MCF 10A (cell line): ENCODE measurements around the gene RHOJ. TPM values are rescaled to one million over a fixed set of nuclear protein-coding genes. Genes with fewer than 3 reads are reported as not detected.

Experiments
- BruUV-seq: library from RNA; stranded (reverse); fragments of 400-500 nt; replicated peaks from 2 replicates; lab custom pipeline; 2021; lab: Mats Ljungman, UMichigan
- CTCF ChIA-PET: fragments of 300-600 bp; sonication (Branson Sonifier 250); formaldehyde crosslinking; extraction: SDS; loops from one replicate; lab custom pipeline; 2021; ENCODE audit warnings: antibody characterized with exemption, inconsistent platforms; lab: Yijun Ruan, JAX
- POLR2A ChIA-PET: fragments of 300-600, 350-650 bp; sonication (Branson Sonifier 250); formaldehyde crosslinking; extraction: SDS; loops from one replicate; lab custom pipeline; 2020; ENCODE audit warnings: antibody characterized with exemption, inconsistent platforms; lab: Yijun Ruan, JAX
- DNase-seq: peaks from one replicate; pipeline ENCODE4 v3.0.0-alpha.2; 2018; ENCODE audit not compliant: unreplicated experiment
- H3K27ac Mint-ChIP-seq: one replicate; pipeline ENCODE4 v1.8.0; 2022; ENCODE audit warnings: mild to moderate bottlenecking, low read depth, mixed read lengths; ENCODE audit not compliant: unreplicated experiment
- H3K27me3 Mint-ChIP-seq: one replicate; pipeline ENCODE4 v1.8.0; 2022; ENCODE audit warnings: mixed read lengths; ENCODE audit not compliant: insufficient read depth, unreplicated experiment
- H3K36me3 Mint-ChIP-seq: one replicate; pipeline ENCODE4 v1.8.0; 2022; ENCODE audit warnings: mild to moderate bottlenecking, moderate library complexity, mixed read lengths; ENCODE audit not compliant: insufficient read depth, unreplicated experiment
- H3K4me1 Mint-ChIP-seq: one replicate; pipeline ENCODE4 v1.8.0; 2022; ENCODE audit warnings: mixed read lengths; ENCODE audit not compliant: insufficient read depth, unreplicated experiment
- H3K4me3 Mint-ChIP-seq: one replicate; pipeline ENCODE4 v1.8.0; 2022; ENCODE audit warnings: mild to moderate bottlenecking, moderate library complexity, mixed read lengths; ENCODE audit not compliant: unreplicated experiment
- H3K9me3 Mint-ChIP-seq: one replicate; pipeline ENCODE4 v1.8.0; 2022; ENCODE audit warnings: mixed read lengths; ENCODE audit not compliant: unreplicated experiment
- intact Hi-C: fragments of 100-400 bp; cut with micrococcal nuclease; formaldehyde crosslinking; loops from 2 replicates; pipeline ENCODE4 v1.14.1; 2022
- total RNA-seq: library from RNA; stranded (reverse); gene quantifications from 2 replicates; pipeline ENCODE4 v1.2.3, GENCODE V29; 2022
- TF ChIP-seq, protein P1 (sequence below): fragments of 200-600 bp; IDR thresholded peaks from one replicate; pipeline ENCODE4 v1.8.0; 2022; ENCODE audit warnings: antibody characterized with exemption, mild to moderate bottlenecking; ENCODE audit not compliant: unreplicated experiment

Gene RHOJ
- total RNA-seq, 1 experiment from 2014 or later, result not detected

DNA sequence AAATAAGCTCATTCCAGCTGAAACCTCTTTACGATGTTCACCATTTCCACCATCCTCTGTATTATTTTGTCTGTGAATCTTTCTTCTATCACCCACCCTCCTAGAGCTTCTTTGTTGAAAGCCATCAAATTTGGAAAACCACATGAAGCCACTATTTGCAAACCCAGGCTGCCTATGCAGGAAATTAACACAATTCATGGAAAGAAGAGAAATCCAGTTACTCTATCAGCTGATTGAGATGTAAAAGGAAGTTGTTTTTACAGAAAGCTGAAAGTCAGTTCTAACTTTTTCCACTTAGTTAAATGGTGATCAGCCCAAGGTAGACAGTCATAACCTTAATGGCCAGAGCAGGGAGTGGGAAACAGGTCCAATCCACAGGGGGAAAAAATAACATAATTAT is 6.6 kb downstream of the RHOJ start:
- CTCF ChIA-PET, result interaction anchor here (0.6 kb wide), 1 partner anchor 18 kb away, joined by 4 read pairs; no protein-coding TSS in a partner anchor
- H3K27me3 Mint-ChIP-seq, result no peaks in the 10 kb centered on the region
- no peak overlapping the region for H3K27ac Mint-ChIP-seq
- H3K4me1 Mint-ChIP-seq, result no peaks in the 10 kb centered on the region
- no peaks in the 10 kb centered on the region for H3K36me3 Mint-ChIP-seq
- no TSS peak for BruUV-seq
- no peaks in the 10 kb centered on the region for H3K9me3 Mint-ChIP-seq
- no peak for DNase-seq
- POLR2A ChIA-PET, result interaction anchor here (0.7 kb wide), 1 partner anchor 266 kb away, joined by 3 read pairs; no protein-coding TSS in a partner anchor
- intact Hi-C loops, result no loop called here
- H3K4me3 Mint-ChIP-seq, result no peak overlapping the region
- TF ChIP-seq, protein P1, sequence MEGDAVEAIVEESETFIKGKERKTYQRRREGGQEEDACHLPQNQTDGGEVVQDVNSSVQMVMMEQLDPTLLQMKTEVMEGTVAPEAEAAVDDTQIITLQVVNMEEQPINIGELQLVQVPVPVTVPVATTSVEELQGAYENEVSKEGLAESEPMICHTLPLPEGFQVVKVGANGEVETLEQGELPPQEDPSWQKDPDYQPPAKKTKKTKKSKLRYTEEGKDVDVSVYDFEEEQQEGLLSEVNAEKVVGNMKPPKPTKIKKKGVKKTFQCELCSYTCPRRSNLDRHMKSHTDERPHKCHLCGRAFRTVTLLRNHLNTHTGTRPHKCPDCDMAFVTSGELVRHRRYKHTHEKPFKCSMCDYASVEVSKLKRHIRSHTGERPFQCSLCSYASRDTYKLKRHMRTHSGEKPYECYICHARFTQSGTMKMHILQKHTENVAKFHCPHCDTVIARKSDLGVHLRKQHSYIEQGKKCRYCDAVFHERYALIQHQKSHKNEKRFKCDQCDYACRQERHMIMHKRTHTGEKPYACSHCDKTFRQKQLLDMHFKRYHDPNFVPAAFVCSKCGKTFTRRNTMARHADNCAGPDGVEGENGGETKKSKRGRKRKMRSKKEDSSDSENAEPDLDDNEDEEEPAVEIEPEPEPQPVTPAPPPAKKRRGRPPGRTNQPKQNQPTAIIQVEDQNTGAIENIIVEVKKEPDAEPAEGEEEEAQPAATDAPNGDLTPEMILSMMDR, result no peak

DNA sequence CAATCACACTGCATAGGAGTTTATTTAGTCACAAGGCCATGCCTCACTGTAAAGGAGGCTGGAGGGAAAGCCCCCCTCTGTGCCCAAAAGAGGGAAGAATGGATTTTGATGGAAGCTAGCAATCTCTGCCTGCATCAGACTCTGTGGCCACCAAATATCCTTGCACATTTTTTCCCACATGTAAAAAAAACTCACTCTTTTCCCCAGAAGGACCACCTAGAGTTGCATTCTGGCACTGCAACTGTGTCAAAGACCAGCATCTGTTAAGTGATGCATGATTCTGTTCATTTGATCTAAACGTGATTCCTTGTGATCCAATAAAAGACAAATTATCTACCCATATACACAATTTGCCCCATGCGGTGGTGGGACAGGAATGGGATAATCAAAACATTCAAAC is 8.0 kb downstream of the RHOJ start:
- POLR2A ChIA-PET, result interaction anchor here (1.6 kb wide), 1 partner anchor 42 kb away, joined by 3 read pairs; no protein-coding TSS in a partner anchor
- no peaks in the 10 kb centered on the region for H3K27me3 Mint-ChIP-seq
- no peaks in the 10 kb centered on the region for H3K36me3 Mint-ChIP-seq
- H3K4me3 Mint-ChIP-seq, result no peak overlapping the region
- DNase-seq, result no peak
- no peaks in the 10 kb centered on the region for H3K4me1 Mint-ChIP-seq
- no TSS peak for BruUV-seq
- no peak overlapping the region for H3K27ac Mint-ChIP-seq
- CTCF ChIA-PET, result no interaction called here
- intact Hi-C loops, result no loop called here
- H3K9me3 Mint-ChIP-seq, result no peaks in the 10 kb centered on the region
- TF ChIP-seq, protein P1, result no peak

DNA sequence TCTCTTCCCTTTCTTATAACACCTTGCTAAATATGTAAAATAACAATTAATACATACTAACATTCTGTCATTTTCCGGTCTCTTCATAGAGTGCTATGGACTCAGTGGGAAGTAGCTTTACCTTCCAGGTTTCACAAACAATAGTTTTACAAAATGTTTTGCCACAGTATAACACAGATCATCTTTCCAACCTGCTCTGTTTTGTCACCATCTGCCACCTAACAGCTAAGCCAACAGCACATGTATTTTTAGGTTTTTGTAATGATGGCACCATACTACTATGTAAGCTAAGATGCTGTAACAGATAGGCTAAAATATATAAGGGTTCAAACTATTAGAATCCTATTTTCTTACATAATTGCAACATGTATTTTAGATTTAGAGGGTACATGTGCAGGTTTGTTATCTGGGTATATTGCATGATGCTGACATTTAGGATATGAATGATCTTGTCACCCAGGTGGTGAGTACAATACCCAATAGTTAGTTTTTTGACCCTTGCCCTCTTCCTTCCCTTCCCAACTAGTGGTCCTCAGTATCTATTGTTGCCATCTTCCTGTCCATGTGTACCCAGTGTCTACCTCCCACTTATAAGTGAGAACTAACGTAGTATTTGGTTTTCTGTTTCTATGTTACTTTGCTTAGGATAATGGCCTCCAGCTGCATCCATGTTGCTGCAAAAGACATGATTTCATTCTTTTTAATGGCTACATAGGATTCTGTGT is 8.7 kb downstream of the RHOJ start:
- H3K4me1 Mint-ChIP-seq, result no peaks in the 10 kb centered on the region
- no peaks in the 10 kb centered on the region for H3K9me3 Mint-ChIP-seq
- no peak overlapping the region for H3K4me3 Mint-ChIP-seq
- H3K36me3 Mint-ChIP-seq, result no peaks in the 10 kb centered on the region
- ChIA-PET CTCF (no interaction called here), POLR2A (interaction anchor here (1.6 kb wide), 1 partner anchor 42 kb away, joined by 3 read pairs; no protein-coding TSS in a partner anchor)
- TF ChIP-seq, protein P1, result no peak
- no peak overlapping the region for H3K27ac Mint-ChIP-seq
- no peaks in the 10 kb centered on the region for H3K27me3 Mint-ChIP-seq
- no peak for DNase-seq
- intact Hi-C loops, result no loop called here
- BruUV-seq, result no TSS peak

DNA sequence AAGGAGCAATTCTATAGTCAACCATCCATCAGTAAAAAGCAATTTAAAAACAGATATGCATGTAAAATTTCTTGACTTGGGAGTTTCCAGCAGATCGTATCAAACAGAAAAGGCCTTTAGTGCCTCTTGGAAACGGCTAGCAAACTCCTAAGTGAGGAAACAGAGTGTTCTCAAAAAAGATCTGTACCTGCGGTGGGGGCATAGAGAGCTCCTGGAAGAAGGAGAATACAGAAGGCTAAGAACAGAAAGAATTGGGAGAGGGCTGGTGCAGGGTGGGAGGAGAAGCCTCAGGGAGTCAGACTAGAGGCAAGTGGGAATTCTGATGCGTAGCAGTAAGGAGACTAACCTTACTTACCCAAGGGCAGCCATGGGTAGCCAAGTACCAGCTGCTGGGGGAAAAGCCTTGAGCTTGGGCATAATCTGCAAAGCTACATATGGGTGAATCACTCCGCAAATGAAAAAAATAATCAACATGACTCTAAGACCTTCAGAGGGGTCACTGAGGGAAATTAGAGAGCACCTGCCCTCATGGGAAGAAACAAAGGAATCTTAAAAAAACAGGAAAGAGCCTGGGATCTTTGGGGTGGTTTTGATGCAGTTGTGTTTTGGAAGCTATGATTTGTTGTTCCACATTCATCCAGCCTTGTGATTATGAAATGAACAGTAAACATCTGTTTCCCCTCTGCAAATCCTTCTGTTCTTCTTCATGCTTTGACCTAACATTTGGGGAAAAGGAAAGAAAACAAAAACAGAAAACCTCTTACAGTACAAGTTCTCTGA is 10.4 kb downstream of the RHOJ start:
- ChIA-PET POLR2A (interaction anchor here (0.6 to 1.0 kb wide), 4 partner anchors 11 to 1858 kb away, joined by 3 to 4 read pairs (median 4); partner anchors contain the start of gene RHOJ), CTCF (interaction anchor here (0.6 to 1.1 kb wide), 2 partner anchors 38 to 63 kb away, joined by 4 to 6 read pairs; no protein-coding TSS in a partner anchor)
- DNase-seq, result no peak
- Mint-ChIP-seq H3K27ac (no peak overlapping the region), H3K9me3 (no peaks in the 10 kb centered on the region), H3K4me3 (no peak overlapping the region), H3K4me1 (no peaks in the 10 kb centered on the region), H3K27me3 (no peaks in the 10 kb centered on the region), H3K36me3 (no peaks in the 10 kb centered on the region)
- intact Hi-C loops, result no loop called here
- TF ChIP-seq, protein P1, result no peak
- BruUV-seq, result no TSS peak
